ENCODE results near the gene OXSR1. TPM values are rescaled to one million over a fixed set of nuclear protein-coding genes. Genes with fewer than 3 reads are reported as not detected.
"Not testable (repeated sequence)": the region's sequence is repeated elsewhere in the genome, so short reads cannot be mapped to it uniquely, and the experiment has no call there.

The OXSR1 gene
- total RNA-seq, 2 experiments from 2014 or later = 54.0 to 55.0 TPM

- H3K27ac Mint-ChIP-seq; H3K4me3 Mint-ChIP-seq; POLR2A ChIA-PET; H3K27me3 Mint-ChIP-seq; H3K36me3 Mint-ChIP-seq; H3K9me3 Mint-ChIP-seq; H3K4me1 Mint-ChIP-seq; ATAC-seq (ENCODE audit: low read depth); DNase-seq: not testable (repeated sequence)
Observed at GRCh38 chr3:38289286-38290217, 124.2 kb downstream of the OXSR1 start.

- H3K4me1 Mint-ChIP-seq; H3K27ac Mint-ChIP-seq; ATAC-seq (ENCODE audit: low read depth); H3K36me3 Mint-ChIP-seq; POLR2A ChIA-PET; H3K9me3 Mint-ChIP-seq; H3K4me3 Mint-ChIP-seq; DNase-seq: not testable (repeated sequence)
- peaks cover 19% of the 10 kb centered on the region for H3K27me3 Mint-ChIP-seq
Observed at GRCh38 chr3:38297053-38297452, 131.7 kb downstream of the OXSR1 start.

GRCh38 chr3:38297537-38297936 lies 132.2 kb downstream of the OXSR1 start:
- Mint-ChIP-seq H3K36me3 (no peaks in the 10 kb centered on the region), H3K9me3 (no peaks in the 10 kb centered on the region), H3K4me1 (no peaks in the 10 kb centered on the region), H3K27me3 (peaks cover 19% of the 10 kb centered on the region), H3K27ac (no peak overlapping the region), H3K4me3 (no peak overlapping the region)
- DNase-seq (no peak), ATAC-seq (ENCODE audit: low read depth) (no peak)
- POLR2A ChIA-PET = no interaction called here

GRCh38 chr3:38297947-38298711 lies 132.8 kb downstream of the OXSR1 start:
- no peaks in the 10 kb centered on the region for H3K36me3 Mint-ChIP-seq
- no peaks in the 10 kb centered on the region for H3K4me1 Mint-ChIP-seq
- ATAC-seq (ENCODE audit: low read depth) (no peak), DNase-seq (no peak)
- no peaks in the 10 kb centered on the region for H3K9me3 Mint-ChIP-seq
- H3K27ac Mint-ChIP-seq = no peak overlapping the region
- H3K4me3 Mint-ChIP-seq = no peak overlapping the region
- POLR2A ChIA-PET = no interaction called here
- peaks cover 20% of the 10 kb centered on the region for H3K27me3 Mint-ChIP-seq

Other genes starting within 250 kb of the OXSR1 start
- gene VILL, start 174.8 kb upstream of the OXSR1 start, total RNA-seq = 10 to 100 TPM; 25.2 to 25.3 TPM
- 10 to 100 TPM; 36.5 to 45.4 TPM for gene PLCD1, start 135.9 kb upstream of the OXSR1 start, total RNA-seq
- gene DLEC1, start 126.3 kb upstream of the OXSR1 start, total RNA-seq = 1 to 10 TPM; 3.2 to 3.7 TPM
- gene ACAA1, start 28.4 kb upstream of the OXSR1 start, total RNA-seq = 10 to 100 TPM; 89.0 to 93.5 TPM
- gene MYD88, start 26.9 kb upstream of the OXSR1 start, total RNA-seq = 10 to 100 TPM; 68.5 to 70.6 TPM
- gene SLC22A13, start 100.3 kb downstream of the OXSR1 start, total RNA-seq = under 1 TPM; 0.57 to 0.61 TPM
- under 1 TPM; 0.17 to 0.22 TPM for gene SLC22A14, start 116.8 kb downstream of the OXSR1 start, total RNA-seq
- 1 to 10 TPM; 2.6 to 3.1 TPM for gene XYLB, start 181.2 kb downstream of the OXSR1 start, total RNA-seq